H9 (cell line): ENCODE measurements around the gene TEX26. TPM values are rescaled to one million over a fixed set of nuclear protein-coding genes. Genes with fewer than 3 reads are reported as not detected.

Source experiments
- DNase-seq: peaks from one replicate; pipeline ENCODE4 v3.0.0-alpha.2; 2017
- H2AFZ ChIP-seq: one replicate; pipeline ENCODE4 v1.6.1; 2013; ENCODE audit warnings: mild to moderate bottlenecking, low read length, control low read depth, moderate library complexity
- H2AK5ac ChIP-seq: 2 replicates; pipeline ENCODE4 v1.6.1; 2013; ENCODE audit warnings: low read length, control low read depth, mixed read lengths; ENCODE audit not compliant: insufficient read length
- H2BK120ac ChIP-seq: one replicate; pipeline ENCODE4 v1.6.1; 2013; ENCODE audit warnings: low read depth, mild to moderate bottlenecking, low read length, control low read depth, inconsistent platforms; ENCODE audit not compliant: poor library complexity, severe bottlenecking
- H2BK12ac ChIP-seq: 2 replicates; pipeline ENCODE4 v1.6.1; 2013; ENCODE audit warnings: low read length, control low read depth, mixed read lengths, low read depth; ENCODE audit not compliant: insufficient read length
- H2BK15ac ChIP-seq: 2 replicates; pipeline ENCODE4 v1.6.1; 2013; ENCODE audit warnings: low read depth, low read length, control low read depth
- H2BK20ac ChIP-seq: one replicate; pipeline ENCODE4 v1.6.1; 2013; ENCODE audit warnings: low read depth, mild to moderate bottlenecking, low read length, control low read depth, inconsistent platforms; ENCODE audit not compliant: poor library complexity, severe bottlenecking
- H2BK5ac ChIP-seq: 2 replicates; pipeline ENCODE4 v1.6.1; 2013; ENCODE audit warnings: low read length, control low read depth, mixed read lengths; ENCODE audit not compliant: insufficient read length
- H3K14ac ChIP-seq: 2 replicates; pipeline ENCODE4 v1.6.1; 2013; ENCODE audit warnings: low read length, control low read depth; ENCODE audit not compliant: insufficient read depth
- H3K18ac ChIP-seq: 2 replicates; pipeline ENCODE4 v1.6.1; 2013; ENCODE audit warnings: low read depth, mild to moderate bottlenecking, mixed read lengths, low read length, control low read depth; ENCODE audit not compliant: insufficient read length
- H3K23ac ChIP-seq: 2 replicates; pipeline ENCODE4 v1.6.1; 2013; ENCODE audit warnings: low read length, control low read depth, mixed read lengths, low read depth; ENCODE audit not compliant: insufficient read length
- H3K23me2 ChIP-seq: 2 replicates; pipeline ENCODE4 v1.6.1; 2013; ENCODE audit warnings: low read depth, mild to moderate bottlenecking, mixed read lengths, low read length, control low read depth; ENCODE audit not compliant: insufficient read length, poor library complexity, severe bottlenecking
- H3K27ac ChIP-seq: 2 replicates; pipeline ENCODE4 v1.5.1; 2013; ENCODE audit warnings: low read length, control low read depth, mixed read lengths, low read depth; ENCODE audit not compliant: insufficient read length
- H3K27me3 ChIP-seq: 2 replicates; pipeline ENCODE4 v1.6.1; 2013; ENCODE audit warnings: low read length, control low read depth, inconsistent platforms; ENCODE audit not compliant: insufficient read depth
- H3K4ac ChIP-seq: 2 replicates; pipeline ENCODE4 v1.6.1; 2013; ENCODE audit warnings: low read depth, mild to moderate bottlenecking, control low read depth, inconsistent platforms, low read length, moderate library complexity
- H3K4me1 ChIP-seq: 2 replicates; pipeline ENCODE4 v1.6.1; 2013; ENCODE audit warnings: low read length, control low read depth, inconsistent platforms; ENCODE audit not compliant: insufficient read depth
- H3K4me2 ChIP-seq: 2 replicates; pipeline ENCODE4 v1.6.1; 2013; ENCODE audit warnings: low read length, control low read depth, mixed read lengths; ENCODE audit not compliant: insufficient read length, insufficient read depth
- H3K56ac ChIP-seq: 2 replicates; pipeline ENCODE4 v1.6.1; 2013; ENCODE audit warnings: low read depth, mild to moderate bottlenecking, mixed read lengths, low read length, control low read depth; ENCODE audit not compliant: insufficient read length
- H3K79me1 ChIP-seq: 2 replicates; pipeline ENCODE4 v1.6.1; 2013; ENCODE audit warnings: low read depth, mild to moderate bottlenecking, moderate library complexity, low read length, control low read depth, inconsistent platforms; ENCODE audit not compliant: insufficient read depth, poor library complexity, severe bottlenecking
- H3K79me2 ChIP-seq: 2 replicates; pipeline ENCODE4 v1.6.1; 2013; ENCODE audit warnings: low read length, control low read depth, inconsistent platforms; ENCODE audit not compliant: insufficient read depth
- H3K9ac ChIP-seq: 2 replicates; pipeline ENCODE4 v1.6.1; 2013; ENCODE audit warnings: low read length, control low read depth, mixed read lengths; ENCODE audit not compliant: insufficient read length; ENCODE audit errors: extremely low read depth
- H3K9me3 ChIP-seq: one replicate; pipeline ENCODE4 v1.6.1; 2013; ENCODE audit warnings: low read depth, low read length, inconsistent platforms; ENCODE audit not compliant: control insufficient read depth
- H3T11ph ChIP-seq: one replicate; pipeline ENCODE4 v1.6.1; 2013; ENCODE audit warnings: mild to moderate bottlenecking, low read length, control low read depth, inconsistent platforms
- H4K20me1 ChIP-seq: one replicate; pipeline ENCODE4 v1.6.1; 2013; ENCODE audit not compliant: control insufficient read depth, insufficient read length, insufficient read depth
- H4K5ac ChIP-seq: 2 replicates; pipeline ENCODE4 v1.6.1; 2013; ENCODE audit warnings: low read depth, mild to moderate bottlenecking, mixed read lengths, low read length, control low read depth; ENCODE audit not compliant: insufficient read length
- H4K8ac ChIP-seq: replicated peaks from 2 replicates; pipeline ENCODE4 v1.6.1; 2013; ENCODE audit warnings: low read length, control low read depth, mixed read lengths, low read depth; ENCODE audit not compliant: insufficient read length
- H4K91ac ChIP-seq: 2 replicates; pipeline ENCODE4 v1.6.1; 2013; ENCODE audit warnings: low read depth, mild to moderate bottlenecking, moderate library complexity, mixed read lengths, low read length, control low read depth; ENCODE audit not compliant: insufficient read length
- H3K27ac Mint-ChIP-seq, 3 experiments: 2 replicates in 2 of 3; 3 replicates in 1 of 3; pipeline ENCODE4 v1.8.0; 2020 to 2021; ENCODE audit warnings: mixed read lengths in 3 of 3, mild to moderate bottlenecking in 1 of 3, moderate library complexity in 1 of 3
- H3K27me3 Mint-ChIP-seq: 2 replicates; pipeline ENCODE4 v1.8.0; 2021; ENCODE audit warnings: low read depth, mild to moderate bottlenecking, moderate library complexity, mixed read lengths
- H3K36me3 Mint-ChIP-seq, 3 experiments: 2 replicates in 2 of 3; 3 replicates in 1 of 3; pipeline ENCODE4 v1.8.0; 2020 to 2021; ENCODE audit warnings: low read depth in 3 of 3, mixed read lengths in 3 of 3; ENCODE audit not compliant: insufficient read depth in 1 of 3
- H3K4me1 Mint-ChIP-seq, 2 experiments: 2 replicates each; pipeline ENCODE4 v1.8.0; 2020; ENCODE audit warnings: mixed read lengths in 2 of 2
- H3K4me3 Mint-ChIP-seq, 2 experiments: 2 replicates in 1 of 2; 3 replicates in 1 of 2; pipeline ENCODE4 v1.8.0; 2020 to 2021; ENCODE audit warnings: mild to moderate bottlenecking in 2 of 2, mixed read lengths in 2 of 2, moderate library complexity in 1 of 2
- H3K9me3 Mint-ChIP-seq, 2 experiments: 2 replicates in 1 of 2; 3 replicates in 1 of 2; pipeline ENCODE4 v1.8.0; 2020; ENCODE audit warnings: mild to moderate bottlenecking in 2 of 2, mixed read lengths in 2 of 2, moderate library complexity in 1 of 2
- CTCF ChIP-seq: fragments of 200-600 bp; sonication (generic); conservative IDR thresholded peaks from 3 replicates; pipeline ENCODE4 v1.8.0; 2021; ENCODE audit warnings: antibody characterized with exemption, mild to moderate bottlenecking
- WGBS: extraction: QIAGEN DNeasy Blood & Tissue Kit; methylation state at CpG from one replicate; pipeline ENCODE4 v1.1.7; 2013; ENCODE audit warnings: missing lambda C conversion rate, low lambda C conversion rate, mixed read lengths; ENCODE audit not compliant: insufficient read length; ENCODE audit errors: extremely low coverage; 5-methylcytosine and 5-hydroxymethylcytosine counted together
- total RNA-seq: library from RNA; stranded (reverse); gene quantifications from 2 replicates; pipeline ENCODE4 v1.2.1, GENCODE V29; 2021

TEX26 gene
- total RNA-seq, 1 experiment from 2014 or later: not detected

DNA sequence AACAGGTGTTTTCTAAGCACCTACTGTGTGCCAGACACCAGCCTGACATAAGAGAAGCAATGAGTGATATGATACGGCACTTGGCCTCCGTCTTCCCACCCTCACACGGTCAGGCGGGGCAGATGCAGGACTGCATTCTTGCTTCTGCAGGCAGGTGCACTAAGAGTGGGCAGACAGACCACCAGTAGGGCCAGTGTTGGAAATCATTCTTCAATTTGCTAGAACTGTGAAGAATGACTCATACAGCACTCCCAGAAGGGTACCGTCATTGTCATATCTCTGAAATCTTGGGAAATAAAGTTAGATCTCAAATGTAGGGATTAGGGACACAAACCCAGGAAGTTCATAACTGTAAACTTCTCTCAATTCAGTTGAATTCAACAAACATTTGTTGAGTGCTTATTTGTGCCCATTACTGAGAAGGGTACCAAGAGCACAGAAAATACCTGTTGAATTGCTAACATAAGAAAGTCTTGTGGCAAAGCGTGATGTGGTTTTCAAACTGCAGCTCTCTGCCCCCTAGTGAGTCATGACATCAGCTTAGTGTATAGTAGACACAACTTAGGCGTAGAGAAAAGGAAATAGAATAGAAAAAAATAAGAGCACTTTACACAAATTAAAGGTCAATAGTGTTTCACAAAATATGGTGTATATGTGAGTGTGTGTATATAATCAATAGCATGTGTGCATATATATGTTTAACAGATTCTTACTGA, 76.1 kb downstream of the TEX26 start:
- no peaks in the 10 kb centered on the region for H3K79me2 ChIP-seq
- no peak overlapping the region for H3K56ac ChIP-seq
- Mint-ChIP-seq H3K36me3 (no peaks in the 10 kb centered on the region), H3K4me1 (peaks cover 23 to 25% of the 10 kb centered on the region in 2 experiments), H3K27me3 (no peaks in the 10 kb centered on the region), H3K27ac (no peak overlapping the region), H3K4me3 (no peak overlapping the region), H3K9me3 (no peaks in the 10 kb centered on the region)
- H2BK5ac ChIP-seq: no peak overlapping the region
- no peak overlapping the region for H2BK12ac ChIP-seq
- H3K23ac ChIP-seq: no peak overlapping the region
- no peak overlapping the region for H3K4me2 ChIP-seq
- WGBS: no CpG with 5 or more reads among the region's 7 CpGs
- no peak overlapping the region for H3K14ac ChIP-seq
- H3T11ph ChIP-seq: no peak overlapping the region
- no peak overlapping the region for H2BK120ac ChIP-seq
- H3K27ac ChIP-seq: no peak overlapping the region
- H4K5ac ChIP-seq: no peak overlapping the region
- H4K20me1 ChIP-seq: no peaks in the 10 kb centered on the region
- no peak for DNase-seq
- no peak overlapping the region for H4K8ac ChIP-seq
- H3K79me1 ChIP-seq: no peaks in the 10 kb centered on the region
- no peak overlapping the region for H2AFZ ChIP-seq
- H3K4me1 ChIP-seq: no peaks in the 10 kb centered on the region
- no peak overlapping the region for H3K18ac ChIP-seq
- no peak overlapping the region for H2BK15ac ChIP-seq
- no peaks in the 10 kb centered on the region for H3K9me3 ChIP-seq
- H3K27me3 ChIP-seq: no peaks in the 10 kb centered on the region
- H3K9ac ChIP-seq: no peak overlapping the region
- no peak overlapping the region for H3K4ac ChIP-seq
- H2AK5ac ChIP-seq: no peak overlapping the region
- no peak for TF ChIP-seq CTCF
- H3K23me2 ChIP-seq: no peaks in the 10 kb centered on the region
- H2BK20ac ChIP-seq: no peak overlapping the region
- H4K91ac ChIP-seq: no peak overlapping the region
